GM19351 (cell line): ENCODE measurements around the gene TMSB10.
A peak's percentile ranks its signal among the peaks of the same experiment; 100 is the strongest.
"Not testable (repeated sequence)": the region's sequence is repeated elsewhere in the genome, so short reads cannot be mapped to it uniquely, and the experiment has no call there.

Experiments used
- ATAC-seq: cut with Tn5 transposase; IDR thresholded peaks from one replicate; pipeline ENCODE4 v1.9.1; 2021; ENCODE audit warnings: mild to moderate bottlenecking, moderate library complexity; ENCODE audit not compliant: unreplicated experiment

TMSB10 gene

DNA sequence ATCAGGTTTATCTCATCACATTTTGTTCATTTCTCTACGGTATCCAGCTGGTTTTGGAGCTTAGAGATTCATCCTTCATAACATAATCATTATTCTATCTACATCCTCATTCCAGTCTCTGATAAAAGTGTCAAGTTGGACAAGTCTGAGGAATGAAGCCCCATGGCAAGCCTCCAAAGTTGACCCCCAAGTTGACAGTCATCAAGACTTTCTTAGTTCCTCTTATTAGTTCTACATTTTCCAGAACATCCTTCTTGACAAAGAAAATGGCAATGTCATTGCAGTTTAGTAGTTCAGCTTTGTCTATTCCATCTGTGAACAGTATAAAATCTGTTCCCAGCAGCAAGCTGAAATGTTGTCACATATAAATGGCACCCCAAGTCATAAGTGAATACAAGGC is 4.5 kb upstream of the TMSB10 start:
- ATAC-seq = no peak

GRCh38 chr2:84901593-84902120 is 3.8 kb upstream of the TMSB10 start:
- no peak for ATAC-seq

GRCh38 chr2:84902526-84902925 is 2.9 kb upstream of the TMSB10 start:
- ATAC-seq = no peak

DNA sequence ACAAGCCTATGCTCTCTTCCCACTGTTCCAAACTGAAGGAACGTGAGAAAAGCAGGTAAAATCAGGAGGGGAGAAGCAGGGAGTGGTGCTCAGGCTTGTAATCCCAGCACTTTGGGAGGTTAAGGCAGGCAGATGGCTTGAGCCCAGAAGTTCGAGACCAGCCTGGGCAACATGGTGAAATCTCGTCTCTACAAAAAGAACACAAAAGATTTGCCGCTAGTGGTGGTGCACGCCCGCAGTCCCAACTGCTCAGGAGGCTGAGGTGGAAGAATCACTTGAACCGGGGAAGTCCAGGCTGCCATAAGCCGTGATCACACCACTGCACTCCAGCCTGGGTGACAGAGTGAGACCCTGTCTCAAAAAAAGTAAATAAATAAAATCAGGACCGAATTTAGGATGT is 1.3 kb upstream of the TMSB10 start:
- ATAC-seq = no peak

DNA sequence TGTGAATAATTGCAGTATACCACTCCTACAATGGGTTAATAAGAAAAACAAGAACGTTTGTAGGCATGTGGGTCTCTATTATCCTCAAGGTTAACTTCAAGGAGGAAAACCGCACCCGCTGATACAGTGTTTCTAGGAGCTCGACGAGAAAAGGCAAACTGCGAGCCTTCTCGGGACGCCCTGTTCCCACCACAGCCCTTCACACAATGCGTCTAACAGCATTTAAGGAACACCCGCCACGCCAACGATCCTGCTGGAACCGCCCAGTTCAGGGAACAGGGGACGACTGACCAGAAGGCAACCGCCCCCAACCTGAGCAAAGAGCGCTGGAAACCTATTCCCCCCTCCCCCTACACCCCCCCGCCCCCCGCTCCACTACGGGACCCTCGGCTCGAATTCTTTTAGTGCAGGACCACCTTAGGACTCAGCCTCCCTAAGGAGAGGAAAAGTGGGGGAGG is 710 bp upstream of the TMSB10 start:
- ATAC-seq = no peak

DNA sequence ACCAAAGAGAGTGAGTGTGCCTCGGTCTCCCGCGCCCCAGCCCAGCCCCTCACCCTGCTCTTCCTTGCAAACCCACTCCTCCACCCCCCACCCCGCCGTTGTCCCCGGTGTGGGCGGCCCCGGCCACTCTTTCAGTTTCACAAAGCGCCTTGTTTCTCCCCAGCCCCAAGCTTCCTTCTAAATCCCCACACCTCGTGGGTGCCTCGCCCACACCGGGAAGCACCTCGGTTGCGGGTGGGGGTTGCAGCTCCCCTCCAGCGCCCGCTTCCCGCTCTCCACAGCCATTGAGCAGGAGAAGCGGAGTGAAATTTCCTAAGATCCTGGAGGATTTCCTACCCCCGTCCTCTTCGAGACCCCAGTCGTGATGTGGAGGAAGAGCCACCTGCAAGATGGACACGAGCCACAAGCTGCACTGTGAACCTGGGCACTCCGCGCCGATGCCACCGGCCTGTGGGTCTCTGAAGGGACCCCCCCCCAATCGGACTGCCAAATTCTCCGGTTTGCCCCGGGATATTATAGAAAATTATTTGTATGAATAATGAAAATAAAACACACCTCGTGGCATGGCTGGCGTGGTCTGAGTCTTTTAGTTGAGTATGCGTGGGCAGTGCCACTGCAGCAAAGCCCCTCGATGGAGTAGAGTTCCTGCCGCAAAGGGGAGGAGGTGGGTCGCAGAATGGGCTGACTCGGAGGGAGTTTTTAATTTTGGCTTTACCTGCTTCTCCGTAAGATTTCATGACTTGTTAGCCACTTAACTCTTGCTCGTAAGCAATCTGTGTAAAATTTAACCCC is 848 bp downstream of the TMSB10 start:
- ATAC-seq = peak; percentile 30

- ATAC-seq = peak; percentile 31
Measured at GRCh38 chr2:84906900-84907714, 1.7 kb downstream of the TMSB10 start.

GRCh38 chr2:84908948-84909713 is 3.7 kb downstream of the TMSB10 start:
- no peak for ATAC-seq

DNA sequence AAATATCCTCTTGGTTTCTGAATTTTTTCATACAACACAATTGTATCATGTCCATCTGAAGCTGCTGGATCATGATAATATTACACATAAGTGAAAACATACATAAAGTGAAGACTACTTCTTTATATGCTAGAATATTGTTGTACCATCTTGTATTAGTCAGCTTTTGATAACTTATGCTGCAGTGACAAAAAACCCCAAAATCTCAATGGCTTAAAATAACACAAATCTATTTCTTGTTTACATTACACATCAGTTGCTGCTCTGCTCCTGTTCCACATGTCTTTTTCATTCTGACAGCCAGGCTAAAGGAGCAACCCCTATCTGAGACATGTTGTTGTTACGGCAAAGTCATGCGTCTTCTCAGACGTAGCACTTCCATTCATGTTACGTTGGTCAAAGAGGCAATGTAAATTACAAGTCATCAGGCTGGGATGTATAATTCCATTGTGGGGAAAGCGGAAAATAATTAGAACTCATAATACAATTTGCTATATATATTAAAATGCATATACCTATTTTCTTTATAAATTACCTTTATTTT is 5.8 kb downstream of the TMSB10 start:
- no peak for ATAC-seq

DNA sequence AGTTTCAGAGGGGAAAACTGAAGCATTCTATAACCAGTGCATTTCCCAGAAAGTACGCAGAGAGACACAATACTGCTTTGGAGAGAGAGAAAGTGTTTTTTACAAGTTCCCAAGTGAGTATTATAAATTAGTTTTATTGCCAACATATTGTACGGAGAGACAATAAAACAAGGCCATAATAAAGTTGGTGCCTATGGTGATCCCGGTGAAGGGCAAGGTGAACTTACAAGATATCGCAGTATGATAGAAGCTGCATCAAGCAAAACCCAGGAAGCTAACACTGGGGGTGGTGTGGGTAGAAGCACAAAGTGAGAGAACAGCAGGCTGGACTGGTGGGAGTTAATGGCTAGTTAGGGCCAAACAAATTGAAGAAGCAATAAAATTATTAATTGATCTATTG is 7.5 kb downstream of the TMSB10 start:
- no peak for ATAC-seq

DNA sequence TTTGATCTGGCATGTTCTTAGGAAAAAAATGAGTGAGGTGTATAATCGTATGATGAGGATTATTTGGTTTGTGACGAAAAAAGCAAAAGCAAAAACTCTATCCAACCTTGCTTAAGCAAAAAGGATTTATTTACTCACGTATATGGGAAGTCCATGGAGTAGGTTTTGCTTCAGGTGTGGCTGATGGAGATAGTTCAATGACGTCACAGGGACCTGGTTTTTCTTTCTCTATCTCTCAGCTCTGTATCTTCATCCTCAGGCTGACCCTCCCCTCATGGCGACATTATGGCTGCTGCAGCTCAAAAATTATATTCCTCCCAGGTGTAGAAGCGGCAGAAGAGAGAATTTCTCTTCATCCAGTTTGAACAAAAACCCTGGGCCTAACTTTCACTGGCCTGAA is 8.9 kb downstream of the TMSB10 start:
- no peak for ATAC-seq

DNA sequence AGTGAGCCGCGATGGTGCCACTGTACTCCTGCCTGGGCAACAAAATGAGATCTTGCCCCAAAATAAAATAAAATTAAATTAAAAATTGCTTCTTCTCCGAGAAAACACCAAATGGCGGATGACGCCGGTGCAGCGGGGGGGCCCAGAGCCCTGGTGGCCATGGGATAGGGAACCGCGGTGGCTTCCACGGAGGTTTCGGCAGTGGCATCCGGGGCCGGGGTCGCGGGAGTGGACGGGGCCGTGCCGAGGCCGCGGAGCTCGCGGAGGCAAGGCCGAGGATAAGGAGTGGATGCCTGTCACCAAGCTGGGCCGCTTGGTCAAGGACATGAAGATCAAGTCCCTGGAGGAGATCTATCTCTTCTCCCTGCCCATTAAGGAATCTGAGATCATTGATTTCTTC is 10.2 kb downstream of the TMSB10 start:
- ATAC-seq = not testable (repeated sequence)

DNA sequence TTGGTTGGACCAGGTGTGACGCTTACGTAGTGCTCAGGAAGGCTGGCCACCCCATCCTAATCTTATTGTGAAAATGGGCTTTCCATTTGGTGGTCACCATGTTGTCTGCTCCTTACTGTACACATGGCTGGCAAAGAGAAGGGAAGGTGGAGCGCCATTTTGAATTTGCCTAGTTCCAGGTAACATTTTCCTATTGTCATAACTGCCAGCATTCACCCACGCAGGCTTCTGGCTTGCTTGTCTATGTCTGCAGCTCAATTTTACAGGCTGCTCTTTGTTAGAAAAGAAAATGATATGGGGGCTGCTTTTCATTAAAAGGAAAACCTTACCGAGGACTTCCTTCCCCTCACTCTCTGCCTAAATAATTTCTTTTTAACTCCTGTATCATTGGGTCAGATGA is 12.4 kb downstream of the TMSB10 start:
- not testable (repeated sequence) for ATAC-seq

DNA sequence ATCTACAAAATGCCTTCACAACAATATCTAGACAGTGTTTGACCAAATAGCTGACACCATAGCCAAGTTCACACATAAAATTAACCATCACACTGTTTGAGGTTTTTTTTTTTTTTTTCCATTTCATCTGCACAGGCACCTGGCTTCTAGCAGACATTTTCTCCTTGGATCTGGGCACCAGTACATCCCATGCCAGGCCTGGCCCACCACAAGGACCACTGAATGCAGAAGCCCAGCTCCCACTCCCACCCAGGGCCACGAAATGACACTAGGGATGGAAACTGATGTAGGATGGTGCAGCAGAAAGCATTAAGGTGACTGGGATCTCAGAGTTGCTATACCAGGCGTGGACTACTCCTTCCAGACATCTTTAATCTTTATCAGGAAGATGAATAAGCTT is 13.0 kb downstream of the TMSB10 start:
- no peak for ATAC-seq

GRCh38 chr2:84919885-84920580 is 14.6 kb downstream of the TMSB10 start:
- ATAC-seq = peak; percentile 42

- ATAC-seq = no peak
Measured at GRCh38 chr2:84923009-84923408, 17.6 kb downstream of the TMSB10 start.

- ATAC-seq = peak; percentile 29
Measured at GRCh38 chr2:84924173-84925106, 19.0 kb downstream of the TMSB10 start.

DNA sequence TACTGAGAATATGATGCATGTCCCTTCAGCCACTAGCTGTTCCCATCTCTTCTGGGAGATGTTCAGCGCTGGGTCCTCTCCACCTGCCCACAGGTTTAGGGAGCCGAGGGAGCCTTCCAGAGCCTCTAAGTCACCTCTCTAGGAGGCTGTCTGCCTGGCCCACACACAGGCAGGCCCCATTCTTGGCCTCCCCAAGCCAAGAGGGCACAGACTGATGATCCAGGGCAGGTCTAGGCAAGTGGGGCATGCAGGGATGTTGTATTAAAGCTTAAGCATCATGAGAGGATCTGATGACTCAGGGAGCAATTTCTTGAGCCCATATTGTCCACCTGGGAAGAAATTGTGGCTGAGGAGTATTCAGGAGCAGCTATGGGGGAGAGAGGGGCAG is 19.9 kb downstream of the TMSB10 start:
- ATAC-seq = no peak

DNA sequence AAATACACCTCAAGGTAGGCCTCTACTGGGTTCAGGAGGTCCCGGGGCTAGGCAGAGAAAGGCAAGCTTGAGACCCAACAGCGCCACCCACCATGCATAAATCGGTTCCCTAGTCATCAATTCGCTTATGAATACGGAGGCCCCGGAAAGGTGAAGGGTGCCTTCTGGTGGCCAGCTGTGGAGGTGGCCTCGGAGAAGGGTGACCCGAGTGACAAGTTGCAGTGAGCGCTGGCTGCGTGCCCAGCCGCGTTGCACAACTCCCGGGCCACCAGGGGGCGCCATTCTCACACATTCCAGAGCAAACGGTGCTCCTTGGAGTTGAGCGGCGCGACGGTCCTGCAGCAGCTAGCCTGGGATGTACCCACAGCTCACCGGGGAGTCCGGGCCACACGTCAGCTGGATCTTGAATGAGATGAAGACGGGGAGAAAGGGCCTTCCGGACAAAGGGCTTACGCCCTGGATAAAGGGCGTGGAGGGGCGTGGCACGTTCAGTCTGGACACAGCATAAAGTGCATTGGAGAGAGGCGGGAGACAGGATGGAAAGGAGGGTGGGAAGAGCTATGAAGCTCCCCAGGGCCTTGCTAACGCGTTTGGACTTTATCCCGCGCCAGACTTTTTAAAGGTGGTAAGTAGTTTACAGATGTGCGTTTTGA is 20.4 kb downstream of the TMSB10 start:
- peak; percentile 76 for ATAC-seq
